Skin of body (tissue), 2 donors: ENCODE data around the gene SLC2A4RG. TPM values are rescaled to one million over a fixed set of nuclear protein-coding genes. Genes with fewer than 3 reads are reported as not detected.

Source experiments
- DNase-seq: peaks from one replicate; lab custom pipeline; 2025; lab: John Stamatoyannopoulos, UW
- total RNA-seq: library from RNA; depleted of rRNA; stranded (reverse); fragments of >200 nt; gene quantifications from one replicate; pipeline ENCODE4 v1.2.3, GENCODE V29; 2014

SLC2A4RG gene
- total RNA-seq, 1 donor from 2014 or later, result 21.5 TPM

DNA sequence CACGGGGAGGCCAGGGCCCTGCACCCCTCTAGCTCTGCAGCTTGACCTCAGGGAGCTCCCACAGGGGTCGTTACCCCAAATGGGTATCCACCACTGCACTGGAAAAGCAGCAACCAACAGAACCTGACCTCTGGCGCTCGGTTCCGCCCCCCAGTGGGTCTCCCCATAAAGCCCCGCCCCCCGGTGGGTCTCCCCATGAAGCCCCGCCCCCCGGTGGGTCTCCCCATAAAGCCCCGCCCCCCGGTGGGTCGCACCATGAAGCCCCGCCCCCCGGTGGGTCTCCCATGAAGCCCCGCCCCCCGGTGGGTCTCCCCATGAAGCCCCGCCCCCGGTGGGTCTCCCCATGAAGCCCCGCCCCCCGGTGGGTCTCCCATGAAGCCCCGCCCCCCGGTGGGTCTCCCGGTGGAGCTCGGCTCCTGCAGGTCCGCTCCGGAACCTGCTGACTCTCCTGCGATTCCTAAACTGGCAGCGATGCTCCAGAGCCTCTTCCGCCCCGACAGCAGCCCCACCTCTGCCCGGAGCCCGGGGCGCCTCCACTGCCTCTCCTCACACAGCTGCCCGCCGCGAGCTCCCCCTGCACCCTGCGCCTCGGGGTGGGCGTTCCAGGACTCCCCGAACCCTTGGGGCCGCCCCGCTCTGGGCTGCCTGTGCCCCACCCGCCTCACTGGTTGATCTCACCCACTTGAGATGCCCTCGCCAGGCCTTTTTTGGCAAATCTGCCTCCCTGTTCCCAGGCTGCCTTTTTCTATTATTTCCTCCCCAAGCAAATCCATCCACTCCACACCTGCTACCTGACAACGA is 12.1 kb downstream of the SLC2A4RG start:
- DNase-seq, result no peak

DNA sequence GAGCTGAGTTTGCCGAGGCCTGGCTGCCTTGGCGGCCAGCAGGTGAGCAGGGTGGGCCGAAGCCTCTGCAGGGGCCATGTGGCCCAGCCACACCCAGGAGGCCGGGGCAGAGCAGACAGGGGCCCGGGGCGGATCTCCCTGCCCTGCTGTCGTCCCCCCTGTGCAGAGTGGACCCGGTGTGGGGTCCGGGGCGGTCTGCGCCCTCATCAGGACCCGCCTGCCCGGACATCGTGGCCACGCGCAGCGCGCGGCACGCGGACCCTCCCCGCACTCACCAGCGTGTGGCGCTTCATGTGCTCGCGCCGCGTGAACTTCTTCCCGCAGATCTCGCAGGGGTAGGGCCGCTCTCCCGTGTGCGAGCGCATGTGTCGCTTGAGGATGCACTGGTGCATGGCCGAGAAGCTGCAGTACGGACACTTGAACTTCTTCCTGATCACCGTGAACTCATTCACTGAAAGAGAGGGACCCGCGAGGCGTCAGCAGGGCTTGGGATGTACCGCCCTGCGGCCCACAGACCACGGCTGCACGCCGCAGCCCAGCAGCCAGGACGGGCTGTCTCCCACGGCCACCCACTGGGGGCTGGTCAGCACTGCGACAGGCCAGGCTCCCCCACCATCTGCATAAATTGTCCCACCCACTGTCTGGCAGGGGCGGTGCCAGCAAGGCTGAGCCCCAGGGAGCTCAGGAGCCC is 13.0 kb downstream of the SLC2A4RG start:
- no peak for DNase-seq

DNA sequence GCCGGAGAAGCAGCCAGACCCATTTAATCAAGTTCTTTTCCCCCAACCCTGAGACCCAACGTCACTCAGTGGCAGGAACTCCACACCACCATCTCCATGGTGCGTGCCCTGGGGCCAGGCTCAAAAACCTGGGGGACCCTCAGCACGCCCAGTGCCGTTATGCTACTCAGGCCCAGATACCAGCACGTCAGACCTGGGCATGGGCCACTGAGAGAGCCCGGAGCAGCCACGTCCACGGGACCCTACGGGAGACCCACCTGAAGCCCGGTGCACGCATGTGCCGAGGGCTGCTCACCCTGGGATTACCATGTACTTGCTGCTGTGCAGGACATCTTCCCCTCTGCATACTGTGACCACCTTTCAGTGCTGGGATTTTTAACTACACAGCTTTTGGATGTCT is 13.8 kb downstream of the SLC2A4RG start:
- DNase-seq, result no peak

DNA sequence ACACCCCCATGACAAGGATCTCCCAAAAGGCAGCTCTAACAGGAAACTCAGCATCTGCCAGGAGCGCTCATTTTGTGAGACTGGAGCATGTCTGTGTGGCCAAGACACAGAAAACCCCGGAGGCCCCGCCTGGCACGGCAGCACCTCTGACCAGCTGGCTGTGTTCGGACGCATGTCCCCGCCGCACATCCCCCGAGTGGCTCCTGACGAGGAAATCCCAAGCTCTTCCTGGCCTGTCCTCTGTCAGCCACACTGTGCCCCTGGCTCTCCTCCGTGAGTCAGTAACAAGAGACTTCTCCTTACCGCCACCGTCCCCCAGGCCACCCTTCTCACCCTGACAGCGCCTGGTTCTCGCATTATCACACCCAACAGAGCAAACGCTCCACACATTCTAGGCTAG is 14.4 kb downstream of the SLC2A4RG start:
- no peak for DNase-seq

DNA sequence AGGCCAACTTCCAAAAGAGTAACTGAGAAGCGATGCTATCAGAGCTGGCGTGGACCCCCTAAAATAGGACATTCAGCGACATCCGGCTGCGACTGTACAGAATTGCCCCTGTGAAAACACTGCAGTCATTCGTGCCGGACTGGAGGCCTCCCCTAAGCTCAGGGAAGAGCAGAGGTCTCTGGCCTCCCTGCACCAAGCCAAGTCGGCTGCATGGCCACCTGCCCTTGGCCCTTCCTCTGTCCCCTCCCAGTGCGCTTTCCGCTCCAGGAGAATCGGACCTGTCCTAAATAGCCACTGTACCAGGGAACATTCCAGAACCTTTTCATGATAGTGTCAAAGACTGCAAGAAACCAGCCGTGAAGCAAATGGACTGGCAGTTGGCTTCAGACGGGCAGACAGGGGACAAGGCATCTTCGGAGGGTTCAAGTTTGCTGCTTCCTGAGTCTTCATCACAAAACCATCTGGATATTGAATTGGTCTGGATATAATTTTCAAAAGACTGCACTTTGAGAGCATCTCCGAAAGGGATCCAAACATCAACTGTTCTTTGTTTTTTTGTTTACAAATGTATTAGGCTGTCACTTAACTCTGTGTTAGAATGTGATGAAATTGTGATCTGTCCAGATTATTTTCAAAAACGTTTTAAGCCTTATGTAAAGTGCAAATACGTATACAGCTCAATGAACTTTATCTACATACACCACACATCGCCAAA is 16.5 kb downstream of the SLC2A4RG start:
- no peak for DNase-seq

DNA sequence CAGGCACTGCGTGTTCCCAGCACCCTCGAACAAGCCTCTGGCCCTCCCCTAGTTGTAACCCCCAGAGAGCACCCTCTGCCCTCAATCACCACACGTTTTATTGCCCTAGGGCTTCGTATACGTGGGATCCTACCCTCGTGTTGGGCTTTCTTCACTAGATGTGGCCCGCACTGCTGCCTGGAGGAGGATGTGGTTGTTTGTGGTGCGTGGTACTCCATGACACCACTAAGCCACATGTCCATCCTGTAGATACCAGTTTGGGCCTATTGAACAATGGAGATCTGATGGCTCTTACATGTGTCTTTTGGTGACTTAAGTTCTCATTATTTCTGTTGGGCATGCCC is 17.0 kb downstream of the SLC2A4RG start:
- no peak for DNase-seq

DNA sequence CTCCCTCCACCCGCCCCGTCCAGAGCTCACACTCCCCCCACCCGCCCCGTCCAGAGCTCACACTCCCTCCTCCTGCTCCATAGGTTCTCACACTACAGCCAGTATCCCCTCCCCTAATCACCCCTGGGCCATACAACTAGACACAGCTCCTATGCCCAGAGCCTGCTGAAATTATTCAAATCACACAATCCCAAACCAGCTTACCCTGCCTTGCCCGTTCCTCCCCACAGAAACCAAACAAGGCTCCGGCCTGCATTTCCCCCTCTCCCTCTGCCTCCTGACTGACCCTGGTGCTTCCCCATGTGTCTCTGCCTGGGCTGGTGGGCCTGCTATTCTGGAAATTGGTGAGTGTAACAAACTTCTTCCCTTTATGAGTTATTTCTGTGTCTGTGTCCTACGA is 18.6 kb downstream of the SLC2A4RG start:
- no peak for DNase-seq

DNA sequence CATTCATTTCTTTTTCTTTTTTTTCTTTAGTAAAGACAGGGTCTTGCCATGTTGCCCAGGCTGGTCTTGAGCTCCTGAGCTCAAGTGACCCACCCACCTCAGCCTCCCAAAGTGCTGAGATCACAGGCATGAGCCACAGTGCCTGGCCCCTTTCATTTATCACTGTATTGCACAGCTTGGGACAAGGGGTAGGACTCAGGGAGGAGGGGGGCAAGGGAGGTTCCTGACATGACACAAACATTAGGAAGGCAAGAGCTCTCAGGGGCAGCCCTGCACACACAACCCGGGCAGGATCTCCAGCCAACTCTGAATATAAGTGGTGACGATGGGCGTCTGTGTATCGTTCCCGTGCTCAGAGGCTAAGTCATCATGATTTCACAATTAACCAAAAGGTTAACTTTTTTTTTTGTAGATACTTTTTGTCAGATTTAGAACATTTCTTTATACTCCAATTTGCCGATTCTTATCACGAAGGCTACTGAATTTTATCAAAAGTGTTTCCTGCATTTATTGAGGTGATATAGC is 19.9 kb downstream of the SLC2A4RG start:
- DNase-seq, result no peak

DNA sequence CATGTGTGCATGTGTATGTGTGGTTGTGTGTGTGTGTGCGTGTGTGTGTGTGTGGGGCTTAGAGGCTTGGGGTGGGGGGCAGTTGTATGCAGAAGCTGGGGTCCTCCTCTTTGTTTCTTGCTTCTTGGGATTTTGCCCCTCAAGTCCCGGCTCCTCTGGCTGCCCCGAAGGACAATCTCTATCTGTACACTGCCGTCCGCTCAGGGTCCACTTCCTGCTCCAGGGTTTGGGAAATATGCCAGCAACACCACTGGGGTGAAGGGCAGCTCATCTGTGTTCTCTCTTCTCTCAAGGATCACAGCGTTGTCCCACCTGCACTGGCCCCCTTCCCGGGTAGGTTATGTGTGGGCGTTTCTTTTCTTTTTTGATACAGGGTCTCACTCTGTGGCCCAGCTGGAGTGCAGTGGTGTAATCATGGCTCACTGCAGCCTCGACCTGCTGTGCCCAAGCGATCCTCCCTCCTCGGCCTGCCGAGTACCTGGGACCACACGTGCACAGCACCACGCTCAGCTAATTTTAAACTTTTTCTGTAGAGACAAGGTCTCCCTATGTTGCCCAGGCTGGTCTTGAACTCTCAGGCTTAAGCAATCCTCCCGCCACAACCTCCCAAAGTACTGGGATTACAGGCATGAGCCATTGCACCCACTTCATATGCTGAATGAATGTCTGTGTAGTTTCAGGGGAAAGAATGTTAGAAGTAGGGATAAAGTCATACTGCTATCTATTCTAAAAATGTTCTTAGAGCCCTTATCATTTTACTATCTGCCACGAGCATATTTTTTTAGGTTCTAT is 25.7 kb downstream of the SLC2A4RG start:
- DNase-seq, result no peak

DNA sequence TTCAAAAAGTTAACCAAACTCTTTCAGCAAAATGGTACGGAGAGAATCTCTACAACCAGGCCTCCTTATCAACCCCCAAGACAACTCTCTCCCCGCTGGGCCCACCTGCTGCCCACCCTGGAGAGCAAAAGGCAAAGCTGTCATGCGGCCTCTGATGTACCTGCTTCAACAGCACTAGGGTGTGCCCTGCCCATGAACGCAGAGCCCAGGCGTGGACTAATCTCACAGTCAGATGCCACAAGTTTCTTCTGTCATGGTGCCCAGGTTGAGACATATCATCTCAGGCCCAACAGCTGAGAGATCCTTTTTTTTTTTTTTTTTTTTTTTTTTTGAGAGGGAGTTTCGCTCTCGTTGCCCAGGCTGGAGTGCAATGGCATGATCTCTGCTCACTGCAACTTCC is 26.3 kb downstream of the SLC2A4RG start:
- no peak for DNase-seq

DNA sequence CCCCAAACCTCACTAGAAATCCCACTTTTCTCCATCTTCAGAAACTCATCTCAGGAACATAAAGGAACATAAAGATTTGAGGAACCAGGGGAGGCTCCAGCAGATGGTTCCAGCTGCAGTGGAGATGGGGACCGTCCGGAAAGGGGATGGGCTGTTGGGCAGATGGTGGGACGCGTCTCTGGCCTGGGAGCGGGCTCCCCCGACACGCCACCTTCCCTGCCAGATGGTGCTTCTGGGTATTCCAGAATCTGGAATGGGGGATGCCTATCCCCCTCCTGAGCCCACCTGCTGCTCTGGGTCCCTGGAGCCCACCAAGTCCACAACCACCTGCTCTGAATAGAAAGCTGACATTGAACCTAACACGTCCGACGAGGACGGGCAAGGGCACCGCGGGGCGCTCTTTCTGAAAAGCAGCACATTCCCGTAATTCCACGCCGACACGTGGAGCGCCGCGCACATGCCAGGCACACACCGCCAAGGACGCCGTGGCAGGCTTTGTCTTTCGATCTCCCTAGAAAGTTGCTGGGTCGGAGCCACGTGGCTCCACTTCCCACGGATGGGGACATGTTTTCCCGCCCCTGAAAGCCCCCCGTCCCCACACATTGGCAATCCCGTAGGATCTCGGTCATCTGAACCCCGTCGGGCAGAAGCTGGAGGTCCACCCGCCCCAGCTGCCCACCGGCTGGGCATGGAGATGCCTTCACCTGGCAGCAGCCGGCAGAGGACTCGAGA is 27.3 kb downstream of the SLC2A4RG start:
- no peak for DNase-seq

DNA sequence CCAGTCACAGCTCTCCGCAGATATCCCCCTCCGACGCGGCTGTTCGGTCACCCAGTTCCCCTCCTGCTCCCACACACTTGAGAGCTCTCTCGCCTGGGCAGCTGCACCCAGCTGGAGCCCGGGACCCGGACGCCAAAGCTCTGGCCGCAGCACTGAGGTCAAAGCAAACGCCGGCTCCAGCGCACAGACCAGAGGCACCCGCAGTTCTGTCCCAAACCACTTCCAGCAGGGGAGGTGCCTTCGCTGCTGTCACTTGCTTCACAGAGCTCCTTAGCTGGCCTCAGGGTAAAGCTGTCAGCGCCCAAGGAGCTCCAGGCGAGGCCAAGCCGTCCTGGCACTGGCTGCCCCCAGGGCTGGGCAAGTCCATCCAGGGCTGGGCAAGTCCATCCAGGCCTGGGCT is 27.9 kb downstream of the SLC2A4RG start:
- no peak for DNase-seq

DNA sequence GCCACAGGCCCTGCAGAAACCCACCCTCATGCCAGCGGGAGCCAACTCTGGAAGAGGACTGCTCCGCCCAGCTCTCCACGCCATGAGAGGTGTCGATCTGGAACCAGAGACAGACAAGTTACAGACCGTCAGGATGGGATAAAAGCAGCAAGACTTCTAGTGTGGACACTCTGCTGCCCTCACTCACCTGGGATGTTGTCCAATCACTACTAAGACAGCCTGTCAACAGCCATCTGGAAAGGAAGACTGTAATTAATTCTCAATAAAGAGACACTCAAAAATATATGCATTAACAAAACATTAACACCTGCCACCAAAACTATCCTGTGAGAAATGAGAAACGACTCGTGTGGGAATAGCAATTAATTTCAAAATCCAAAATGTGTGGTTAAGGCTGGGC is 28.3 kb downstream of the SLC2A4RG start:
- no peak for DNase-seq

DNA sequence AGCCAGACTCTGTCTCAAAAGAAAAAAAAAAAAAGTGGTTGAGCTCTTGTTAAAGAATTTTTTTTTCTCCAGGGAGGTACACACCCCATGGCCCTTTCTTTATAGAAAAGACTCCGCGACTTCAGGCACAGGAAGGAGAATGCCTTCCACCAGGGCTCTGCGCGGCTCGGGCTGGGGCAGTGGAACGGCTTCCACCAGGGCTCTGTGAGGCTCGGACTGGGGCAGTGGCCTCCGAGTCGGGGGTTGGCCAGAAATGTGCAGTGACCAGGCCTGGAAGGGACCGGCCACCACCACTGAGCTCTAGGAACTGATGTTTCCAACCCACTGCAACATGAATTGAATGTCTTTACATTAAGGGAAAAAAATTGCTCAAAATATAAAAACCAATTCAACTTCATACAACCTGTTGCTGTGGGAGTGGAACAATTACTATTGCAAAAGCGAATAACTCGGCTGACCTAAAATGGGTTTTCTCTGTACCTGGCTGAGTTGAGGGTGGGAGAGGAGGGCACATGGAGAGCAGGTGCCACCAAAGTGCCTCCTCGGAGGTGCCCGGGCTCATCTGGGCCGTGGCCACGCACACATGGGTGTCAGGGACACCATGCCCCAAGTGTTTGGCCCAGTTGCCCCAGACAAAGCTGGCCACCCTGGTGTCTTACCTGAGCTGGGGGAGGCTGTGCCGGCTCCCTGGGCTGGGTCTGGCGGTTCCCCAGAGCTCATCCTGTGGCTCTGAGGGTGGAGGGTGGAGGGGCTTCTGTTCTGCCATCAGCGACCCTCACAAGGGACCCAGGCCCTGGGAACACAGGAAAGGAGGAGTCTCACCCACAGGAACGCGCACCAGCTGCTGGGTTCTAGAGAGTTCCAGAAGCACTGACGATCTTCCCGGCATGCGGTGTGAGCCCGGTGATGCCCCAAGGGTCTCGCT is 29.3 kb downstream of the SLC2A4RG start:
- no peak for DNase-seq

DNA sequence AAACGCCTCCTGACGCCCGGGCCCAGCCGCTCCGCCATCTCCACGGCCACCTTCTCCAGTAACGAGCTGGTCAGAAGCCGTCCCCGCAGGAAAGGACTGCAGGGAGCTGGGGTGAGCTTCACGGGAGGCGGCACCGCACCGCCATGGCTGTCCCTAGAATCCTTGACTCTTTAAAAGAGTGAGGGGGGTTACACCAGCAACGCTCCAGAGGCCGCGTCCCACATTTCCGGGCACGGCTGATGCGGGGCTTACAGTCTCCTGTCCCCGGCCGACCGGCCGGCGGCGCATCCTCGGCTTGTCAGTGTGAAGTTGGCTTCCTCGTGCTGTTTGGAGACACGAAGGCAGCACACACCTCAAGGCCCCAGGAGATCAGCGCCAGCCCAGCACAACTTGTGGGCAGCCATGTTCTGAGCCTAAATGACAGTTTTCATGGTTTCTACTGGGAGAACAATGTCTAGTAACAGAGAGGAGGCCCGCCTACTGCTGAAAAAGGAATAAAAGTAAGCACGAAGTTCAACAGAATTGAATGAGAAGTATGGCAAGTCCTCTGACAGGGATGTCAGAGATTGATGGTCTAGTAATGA is 30.4 kb downstream of the SLC2A4RG start:
- DNase-seq, result no peak

DNA sequence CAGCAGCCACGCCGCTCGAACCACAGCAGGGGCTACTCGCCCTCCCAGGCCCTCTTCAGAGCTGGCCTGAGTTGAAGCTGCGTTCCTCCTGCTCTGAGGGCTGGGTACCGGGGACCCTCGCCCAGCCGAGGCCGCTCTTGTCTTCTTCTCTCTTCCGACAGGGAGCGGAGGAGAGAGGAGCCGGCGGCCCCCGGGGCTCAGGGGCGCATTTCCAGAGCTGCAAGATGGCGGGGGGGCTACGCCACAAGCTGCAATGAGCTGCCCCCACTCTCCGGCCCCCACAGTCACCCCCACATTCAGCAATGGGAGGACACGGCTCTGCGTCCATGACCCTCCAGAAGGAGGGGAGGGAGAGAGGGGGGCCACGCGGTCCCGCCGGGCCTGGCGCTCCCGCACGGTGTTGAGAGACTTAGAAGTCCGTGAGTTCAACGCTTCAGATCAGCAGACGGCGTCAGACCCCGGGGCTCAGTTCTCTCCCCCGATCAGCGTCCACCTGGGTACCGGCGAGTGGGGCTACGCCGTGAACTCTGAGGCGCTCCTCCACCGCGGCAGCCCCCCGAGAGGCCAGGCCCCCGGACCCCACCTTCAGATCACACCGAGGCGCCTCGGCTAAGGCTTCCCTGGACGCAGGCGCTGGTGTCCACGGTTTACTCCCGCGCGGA is 31.6 kb downstream of the SLC2A4RG start:
- DNase-seq, result no peak

DNA sequence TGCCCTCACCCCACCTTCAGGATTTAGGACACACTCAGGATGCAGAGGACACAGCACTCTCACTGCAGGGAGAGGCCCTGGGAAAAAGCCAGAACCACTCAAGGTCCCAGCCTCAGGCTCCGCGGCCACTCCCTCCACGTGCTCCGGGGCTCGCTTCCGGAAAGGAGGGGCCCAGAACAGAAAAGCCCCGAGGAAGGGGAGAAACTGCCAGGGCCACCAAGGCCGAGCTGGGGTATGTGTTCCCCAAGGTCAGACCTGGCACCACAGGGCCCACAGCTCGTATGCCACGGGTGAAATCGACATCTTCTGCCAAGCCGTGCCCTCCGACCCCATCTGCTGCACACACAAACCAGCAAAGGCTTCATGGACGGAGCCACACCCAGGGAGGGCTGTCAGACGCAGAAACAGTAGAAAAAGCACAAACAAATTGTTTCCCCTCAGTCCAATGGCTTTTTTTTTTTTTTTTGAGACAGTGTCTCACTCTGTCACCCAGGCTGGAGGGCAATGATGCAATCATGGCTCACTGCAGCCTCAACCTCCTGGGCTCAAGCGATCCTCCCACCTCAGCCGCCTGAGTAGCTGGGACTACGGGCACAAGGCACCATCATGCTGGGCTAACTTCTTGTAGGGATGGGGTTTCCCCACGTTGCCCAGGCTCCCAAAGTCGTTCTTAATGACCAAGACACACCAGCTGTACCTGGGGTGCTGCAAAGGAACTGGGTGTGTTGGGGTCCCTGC is 33.4 kb downstream of the SLC2A4RG start:
- DNase-seq, result no peak
